Astrocyte (in vitro differentiated cells and primary cell): ENCODE measurements around the gene MAP4K2.

Source experiments
- EZH2 ChIP-seq: IDR thresholded peaks from 2 replicates; pipeline ENCODE4 v1.6.1; 2012; ENCODE audit warnings: mild to moderate bottlenecking, low read length, inconsistent platforms; ENCODE audit not compliant: insufficient read depth
- TF ChIP-seq, protein P1 (sequence below): IDR thresholded peaks from 2 replicates; pipeline ENCODE4 v1.5.1; 2011; ENCODE audit warnings: low read depth, mild to moderate bottlenecking, inconsistent platforms, low read length, moderate library complexity; ENCODE audit not compliant: insufficient read depth

- TF ChIP-seq, protein P1, sequence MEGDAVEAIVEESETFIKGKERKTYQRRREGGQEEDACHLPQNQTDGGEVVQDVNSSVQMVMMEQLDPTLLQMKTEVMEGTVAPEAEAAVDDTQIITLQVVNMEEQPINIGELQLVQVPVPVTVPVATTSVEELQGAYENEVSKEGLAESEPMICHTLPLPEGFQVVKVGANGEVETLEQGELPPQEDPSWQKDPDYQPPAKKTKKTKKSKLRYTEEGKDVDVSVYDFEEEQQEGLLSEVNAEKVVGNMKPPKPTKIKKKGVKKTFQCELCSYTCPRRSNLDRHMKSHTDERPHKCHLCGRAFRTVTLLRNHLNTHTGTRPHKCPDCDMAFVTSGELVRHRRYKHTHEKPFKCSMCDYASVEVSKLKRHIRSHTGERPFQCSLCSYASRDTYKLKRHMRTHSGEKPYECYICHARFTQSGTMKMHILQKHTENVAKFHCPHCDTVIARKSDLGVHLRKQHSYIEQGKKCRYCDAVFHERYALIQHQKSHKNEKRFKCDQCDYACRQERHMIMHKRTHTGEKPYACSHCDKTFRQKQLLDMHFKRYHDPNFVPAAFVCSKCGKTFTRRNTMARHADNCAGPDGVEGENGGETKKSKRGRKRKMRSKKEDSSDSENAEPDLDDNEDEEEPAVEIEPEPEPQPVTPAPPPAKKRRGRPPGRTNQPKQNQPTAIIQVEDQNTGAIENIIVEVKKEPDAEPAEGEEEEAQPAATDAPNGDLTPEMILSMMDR, result no peak
- no peak for TF ChIP-seq EZH2
Observed at GRCh38 chr11:64778473-64779298, 24.3 kb downstream of the MAP4K2 start, which contains the start of gene SF1.
